ENCODE measurements around the gene CIB4. TPM values are rescaled to one million over a fixed set of nuclear protein-coding genes. Genes with fewer than 3 reads are reported as not detected.

The CIB4 gene
- total RNA-seq, 3 donors from 2014 or later (not counting 1 experiment from before 2014, with no cell fraction given), result not detected

DNA sequence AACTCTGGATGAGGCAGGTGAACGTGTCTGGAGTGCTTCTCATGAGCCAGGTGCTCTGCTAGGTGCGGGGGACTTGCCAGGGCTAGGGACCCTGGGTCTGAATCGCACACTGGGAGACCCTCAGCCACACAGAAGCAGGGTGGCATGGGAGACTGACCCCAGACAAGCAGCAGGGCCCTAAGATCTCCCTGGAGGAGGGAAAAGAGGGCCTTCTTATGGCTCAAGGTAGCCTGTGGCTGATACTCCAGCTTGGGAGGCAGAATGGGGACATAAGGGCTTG lies 12.8 kb upstream of the CIB4 start:
- Mint-ChIP-seq H3K27me3 (ENCODE audit: low read depth in 2 of 2) (peaks cover 18 to 29% of the 10 kb centered on the region in 2 donors), H3K36me3 (no peaks in the 10 kb centered on the region), H3K9me3 (no peaks in the 10 kb centered on the region), H3K4me3 (no peak overlapping the region), H3K4me1 (no peaks in the 10 kb centered on the region), H3K27ac (no peak overlapping the region)
- intact Hi-C loops (cut with micrococcal nuclease), result no loop called here
- ATAC-seq (no peak), DNase-seq (no peak)
- H3K9me3 ChIP-seq (ENCODE audit: control insufficient read depth, insufficient read depth, low read length), result no peaks in the 10 kb centered on the region
- no peaks in the 10 kb centered on the region for H3K27me3 ChIP-seq (ENCODE audit: control insufficient read depth, insufficient read depth, low read length)
- no peak overlapping the region for H3K4me3 ChIP-seq (ENCODE audit: low read length)
- H3K27ac ChIP-seq (ENCODE audit: low read length), result no peak overlapping the region
- TF ChIP-seq, protein P1, sequence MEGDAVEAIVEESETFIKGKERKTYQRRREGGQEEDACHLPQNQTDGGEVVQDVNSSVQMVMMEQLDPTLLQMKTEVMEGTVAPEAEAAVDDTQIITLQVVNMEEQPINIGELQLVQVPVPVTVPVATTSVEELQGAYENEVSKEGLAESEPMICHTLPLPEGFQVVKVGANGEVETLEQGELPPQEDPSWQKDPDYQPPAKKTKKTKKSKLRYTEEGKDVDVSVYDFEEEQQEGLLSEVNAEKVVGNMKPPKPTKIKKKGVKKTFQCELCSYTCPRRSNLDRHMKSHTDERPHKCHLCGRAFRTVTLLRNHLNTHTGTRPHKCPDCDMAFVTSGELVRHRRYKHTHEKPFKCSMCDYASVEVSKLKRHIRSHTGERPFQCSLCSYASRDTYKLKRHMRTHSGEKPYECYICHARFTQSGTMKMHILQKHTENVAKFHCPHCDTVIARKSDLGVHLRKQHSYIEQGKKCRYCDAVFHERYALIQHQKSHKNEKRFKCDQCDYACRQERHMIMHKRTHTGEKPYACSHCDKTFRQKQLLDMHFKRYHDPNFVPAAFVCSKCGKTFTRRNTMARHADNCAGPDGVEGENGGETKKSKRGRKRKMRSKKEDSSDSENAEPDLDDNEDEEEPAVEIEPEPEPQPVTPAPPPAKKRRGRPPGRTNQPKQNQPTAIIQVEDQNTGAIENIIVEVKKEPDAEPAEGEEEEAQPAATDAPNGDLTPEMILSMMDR (IDR thresholded peaks at IDR 0.05), result no peak
- WGBS (ENCODE audit: insufficient coverage), result 83% methylated on average over 3 of the region's 3 CpGs
- H3K4me1 ChIP-seq (ENCODE audit: control insufficient read depth, insufficient read depth, low read length), result no peaks in the 10 kb centered on the region
- no peaks in the 10 kb centered on the region for H3K36me3 ChIP-seq (ENCODE audit: control insufficient read depth, insufficient read depth, low read length)

- Mint-ChIP-seq H3K9me3 (no peaks in the 10 kb centered on the region), H3K4me1 (no peaks in the 10 kb centered on the region), H3K27ac (no peak overlapping the region), H3K4me3 (no peak overlapping the region), H3K27me3 (ENCODE audit: low read depth in 2 of 2) (peaks cover 14 to 29% of the 10 kb centered on the region in 2 donors), H3K36me3 (no peaks in the 10 kb centered on the region)
- no peak for DNase-seq
- H3K27me3 ChIP-seq (ENCODE audit: control insufficient read depth, insufficient read depth, low read length), result no peaks in the 10 kb centered on the region
- H3K4me3 ChIP-seq (ENCODE audit: low read length), result no peak overlapping the region
- 85% methylated on average over 13 of the region's 13 CpGs for WGBS (ENCODE audit: insufficient coverage)
- H3K4me1 ChIP-seq (ENCODE audit: control insufficient read depth, insufficient read depth, low read length), result no peaks in the 10 kb centered on the region
- intact Hi-C loops (cut with micrococcal nuclease), result no loop called here
- H3K27ac ChIP-seq (ENCODE audit: low read length), result no peak overlapping the region
- no peaks in the 10 kb centered on the region for H3K36me3 ChIP-seq (ENCODE audit: control insufficient read depth, insufficient read depth, low read length)
- TF ChIP-seq, protein P1 (IDR thresholded peaks at IDR 0.05), result no peak
- no peak for ATAC-seq
- H3K9me3 ChIP-seq (ENCODE audit: control insufficient read depth, insufficient read depth, low read length), result no peaks in the 10 kb centered on the region
Measured at GRCh38 chr2:26653207-26654060, 12.3 kb upstream of the CIB4 start.

GRCh38 chr2:26652361-26653041 lies 11.3 kb upstream of the CIB4 start:
- Mint-ChIP-seq H3K4me3 (no peak overlapping the region), H3K4me1 (no peaks in the 10 kb centered on the region), H3K36me3 (no peaks in the 10 kb centered on the region), H3K27ac (no peak overlapping the region), H3K9me3 (no peaks in the 10 kb centered on the region), H3K27me3 (ENCODE audit: low read depth in 2 of 2) (peaks cover 16 to 29% of the 10 kb centered on the region in 2 donors)
- no peak for ATAC-seq
- H3K4me1 ChIP-seq (ENCODE audit: control insufficient read depth, insufficient read depth, low read length), result no peaks in the 10 kb centered on the region
- 77% methylated on average over 12 of the region's 12 CpGs for WGBS (ENCODE audit: insufficient coverage)
- no peaks in the 10 kb centered on the region for H3K36me3 ChIP-seq (ENCODE audit: control insufficient read depth, insufficient read depth, low read length)
- H3K4me3 ChIP-seq (ENCODE audit: low read length), result no peak overlapping the region
- H3K27ac ChIP-seq (ENCODE audit: low read length), result no peak overlapping the region
- DNase-seq, result no peak
- no peaks in the 10 kb centered on the region for H3K9me3 ChIP-seq (ENCODE audit: control insufficient read depth, insufficient read depth, low read length)
- TF ChIP-seq, protein P1 (IDR thresholded peaks at IDR 0.05), result no peak
- intact Hi-C loops (cut with micrococcal nuclease), result no loop called here
- no peaks in the 10 kb centered on the region for H3K27me3 ChIP-seq (ENCODE audit: control insufficient read depth, insufficient read depth, low read length)

Measured in natural killer cell (primary cell).